T follicular helper cell (primary cell): ENCODE measurements around the gene SLC19A2.
"Not testable (repeated sequence)": the region's sequence is repeated elsewhere in the genome, so short reads cannot be mapped to it uniquely, and the experiment has no call there.

Source experiments
- DNase-seq: peaks from one replicate; pipeline ENCODE4 v3.0.0-alpha.2; 2020; ENCODE audit warnings: low read depth
- total RNA-seq, 2 experiments: gene quantifications; one replicate each; lab custom pipeline; 2026; lab: John Stamatoyannopoulos, UW

Gene SLC19A2
- 11.5 to 30.8 reads per million in 2 experiments for total RNA-seq

GRCh38 chr1:169485431-169486280, at the start of gene SLC19A2:
SLC19A2 (minus strand) TSS chr1:169485944; CDS start chr1:169485766, 178 bp downstream.
- DNase-seq, result peak; percentile 89

GRCh38 chr1:169534653-169535052, 48.9 kb upstream of the SLC19A2 start:
- no peak for DNase-seq

- not testable (repeated sequence) for DNase-seq
Measured at GRCh38 chr1:169533528-169534190, 47.9 kb upstream of the SLC19A2 start.

- no peak for DNase-seq
Measured at GRCh38 chr1:169530448-169530847, 44.7 kb upstream of the SLC19A2 start.

GRCh38 chr1:169529068-169529642, 43.4 kb upstream of the SLC19A2 start:
- DNase-seq, result no peak

- DNase-seq, result no peak
Measured at GRCh38 chr1:169528215-169529067, 42.7 kb upstream of the SLC19A2 start.

- no peak for DNase-seq
Measured at GRCh38 chr1:169527451-169528214, 41.9 kb upstream of the SLC19A2 start.

- no peak for DNase-seq
Measured at GRCh38 chr1:169527001-169527400, 41.3 kb upstream of the SLC19A2 start.

GRCh38 chr1:169526120-169526832, 40.5 kb upstream of the SLC19A2 start:
- DNase-seq, result no peak

GRCh38 chr1:169525391-169525790, 39.6 kb upstream of the SLC19A2 start:
- DNase-seq, result no peak

- no peak for DNase-seq
Measured at GRCh38 chr1:169523904-169524303, 38.2 kb upstream of the SLC19A2 start.

- DNase-seq, result no peak
Measured at GRCh38 chr1:169521226-169521625, 35.5 kb upstream of the SLC19A2 start.

GRCh38 chr1:169517558-169518186, 31.9 kb upstream of the SLC19A2 start:
- DNase-seq, result no peak

- no peak for DNase-seq
Measured at GRCh38 chr1:169515641-169516040, 29.9 kb upstream of the SLC19A2 start.

GRCh38 chr1:169514566-169515270, 29.0 kb upstream of the SLC19A2 start:
- DNase-seq, result no peak

GRCh38 chr1:169513208-169513607, 27.5 kb upstream of the SLC19A2 start:
- no peak for DNase-seq

- DNase-seq, result no peak
Measured at GRCh38 chr1:169511316-169512005, 25.7 kb upstream of the SLC19A2 start.

- no peak for DNase-seq
Measured at GRCh38 chr1:169510060-169510459, 24.3 kb upstream of the SLC19A2 start.

- no peak for DNase-seq
Measured at GRCh38 chr1:169509354-169509753, 23.6 kb upstream of the SLC19A2 start.
